Naive thymus-derived CD4-positive, alpha-beta T cell (primary cell): ENCODE data around the gene MRPS35. TPM values are rescaled to one million over a fixed set of nuclear protein-coding genes. Genes with fewer than 3 reads are reported as not detected.
A peak's percentile ranks its signal among the peaks of the same experiment; 100 is the strongest.

Experiments
- ATAC-seq: fragments of 150-1000 bp; cut with Tn5 transposase; 2 replicates; pipeline ENCODE4 v1.10.0; 2021; ENCODE audit warnings: mild to moderate bottlenecking, moderate library complexity
- CTCF ChIA-PET: fragments of 350-600 bp; sonication (Branson Sonifier 250); formaldehyde crosslinking; loops from one replicate; lab custom pipeline; 2021; ENCODE audit warnings: antibody characterized with exemption; lab: Charles Lee
- POLR2A ChIA-PET: fragments of 350-600 bp; sonication (Branson Sonifier 250); formaldehyde crosslinking; loops from one replicate; lab custom pipeline; 2021; ENCODE audit warnings: antibody characterized with exemption, inconsistent platforms; lab: Charles Lee
- DNase-seq, 9 donors: peaks; one replicate each; pipeline versions ENCODE4 v3.0.0 to v3.0.0-alpha.2; 2020 to 2022; ENCODE audit warnings: mixed read lengths in 1 of 9
- H3K27ac ChIP-seq: one replicate; pipeline ENCODE4 v1.7.0; 2013; ENCODE audit warnings: mild to moderate bottlenecking, low read depth, low read length, moderate library complexity
- H3K27me3 ChIP-seq, 2 donors: one replicate each; pipeline ENCODE4 v1.7.0; 2013; ENCODE audit warnings: low read length in 2 of 2, mild to moderate bottlenecking in 2 of 2, moderate library complexity in 2 of 2; ENCODE audit not compliant: control insufficient read depth in 2 of 2, insufficient read depth in 2 of 2
- H3K36me3 ChIP-seq, 3 experiments: 1 replicate in 2 of 3; 2 replicates in 1 of 3; pipeline ENCODE4 v1.7.0; 2013; ENCODE audit warnings: low read length in 3 of 3, mild to moderate bottlenecking in 3 of 3, moderate library complexity in 1 of 3; ENCODE audit not compliant: insufficient read depth in 3 of 3, control insufficient read depth in 2 of 3
- H3K4me1 ChIP-seq, 2 donors: one replicate each; pipeline ENCODE4 v1.7.0; 2013; ENCODE audit warnings: low read length in 2 of 2, mild to moderate bottlenecking in 2 of 2, moderate library complexity in 1 of 2; ENCODE audit not compliant: control insufficient read depth in 2 of 2, insufficient read depth in 2 of 2
- H3K4me3 ChIP-seq: 2 replicates; pipeline ENCODE4 v1.7.0; 2013; ENCODE audit warnings: mild to moderate bottlenecking, low read length
- H3K9me3 ChIP-seq, 3 experiments: 1 replicate in 2 of 3; 2 replicates in 1 of 3; pipeline ENCODE4 v1.7.0; 2013; ENCODE audit warnings: low read length in 3 of 3; ENCODE audit not compliant: control insufficient read depth in 2 of 3
- H3K27ac Mint-ChIP-seq, 9 donors: one replicate each; pipeline ENCODE4 v1.8.0; 2020 to 2022; ENCODE audit warnings: mixed read lengths in 9 of 9, mild to moderate bottlenecking in 8 of 9, moderate library complexity in 5 of 9, inconsistent platforms in 2 of 9
- H3K27me3 Mint-ChIP-seq, 5 donors: one replicate each; pipeline ENCODE4 v1.8.0; 2021 to 2022; ENCODE audit warnings: mixed read lengths in 5 of 5, mild to moderate bottlenecking in 1 of 5
- H3K36me3 Mint-ChIP-seq, 5 donors: one replicate each; pipeline ENCODE4 v1.8.0; 2020 to 2022; ENCODE audit warnings: mixed read lengths in 5 of 5, mild to moderate bottlenecking in 3 of 5, inconsistent platforms in 1 of 5
- H3K4me1 Mint-ChIP-seq, 7 donors: one replicate each; pipeline ENCODE4 v1.8.0; 2020 to 2022; ENCODE audit warnings: mixed read lengths in 7 of 7, mild to moderate bottlenecking in 3 of 7, inconsistent platforms in 1 of 7
- H3K4me3 Mint-ChIP-seq, 10 donors: one replicate each; pipeline ENCODE4 v1.8.0; 2020 to 2022; ENCODE audit warnings: mild to moderate bottlenecking in 10 of 10, mixed read lengths in 10 of 10, moderate library complexity in 6 of 10, inconsistent platforms in 2 of 10
- H3K9me3 Mint-ChIP-seq, 11 donors: one replicate each; pipeline ENCODE4 v1.8.0; 2020 to 2022; ENCODE audit warnings: mixed read lengths in 11 of 11, mild to moderate bottlenecking in 4 of 11, inconsistent platforms in 1 of 11, moderate library complexity in 1 of 11
- intact Hi-C, 2 donors: fragments of 100-400 bp; cut with micrococcal nuclease; formaldehyde crosslinking; loops; one replicate each; pipeline ENCODE4 v1.15.1; 2023
- polyA plus RNA-seq, 2 donors: library from polyadenylated mRNA; unstranded; fragments of 300-500 nt; fragmentation: Illumina TruSeq; gene quantifications; one replicate each; pipeline ENCODE4 v1.2.3, GENCODE V29; 2021
- total RNA-seq, 6 experiments: library from RNA in 5 of 6; stranded (reverse) in 5 of 6; gene quantifications; 1 replicate in 5 of 6; 2 replicates in 1 of 6; pipeline ENCODE4 v1.2.3 and lab custom pipeline; 2021 to 2026

Gene MRPS35
- total and polyA plus RNA-seq, 7 experiments from 2014 or later, result 19.9 to 64.8 (median 23.8) TPM

- ChIA-PET CTCF (no interaction called here), POLR2A (interaction anchor here (3.4 kb wide), 1 partner anchor 17 kb away, joined by 17 read pairs; the partner anchor contains the start of genes KLHL42 and MANSC4)
- no peaks in the 10 kb centered on the region for H3K9me3 ChIP-seq
- no peak for DNase-seq
- Mint-ChIP-seq H3K27me3 (no peaks in the 10 kb centered on the region), H3K4me3 (no peak overlapping the region), H3K27ac (peak overlapping the region in 4 of 9 donors; percentile 16 to 50 (median 30)), H3K9me3 (peaks cover 0 to 1% (median 0%) of the 10 kb centered on the region in 11 donors), H3K36me3 (peaks cover 8 to 41% (median 27%) of the 10 kb centered on the region in 5 donors), H3K4me1 (peaks cover 8 to 41% (median 26%) of the 10 kb centered on the region in 7 donors)
- no peak for ATAC-seq
- no peaks in the 10 kb centered on the region for H3K27me3 ChIP-seq
- H3K4me1 ChIP-seq, result peaks cover 0 to 11% of the 10 kb centered on the region in 2 donors
- intact Hi-C loops, result no loop called here
- H3K4me3 ChIP-seq, result no peak overlapping the region
- H3K27ac ChIP-seq, result no peak overlapping the region
- H3K36me3 ChIP-seq, result peaks cover 0 to 26% (median 5%) of the 10 kb centered on the region in 3 experiments
These were observed 86.8 kb downstream of the MRPS35 start for GRCh38 chr12:27797301-27798025.

- DNase-seq, result peak in 3 of 9 donors; percentile 11 to 22 (median 17)
- Mint-ChIP-seq H3K36me3 (peaks cover 8 to 25% (median 19%) of the 10 kb centered on the region in 5 donors), H3K9me3 (peaks cover 0 to 1% (median 0%) of the 10 kb centered on the region in 11 donors), H3K27ac (peak overlapping the region; percentile 39 to 94 (median 74)), H3K4me1 (peaks cover 9 to 49% (median 24%) of the 10 kb centered on the region in 7 donors), H3K27me3 (peaks cover 0 to 1% (median 0%) of the 10 kb centered on the region in 5 donors), H3K4me3 (peak overlapping the region in 9 of 10 donors; percentile 3 to 63 (median 42))
- CTCF ChIA-PET, result no interaction called here
- Histone ChIP-seq H3K9me3 (no peaks in the 10 kb centered on the region), H3K4me1 (peaks cover 0 to 11% of the 10 kb centered on the region in 2 donors), H3K27ac (no peak overlapping the region), H3K4me3 (no peak overlapping the region), H3K36me3 (peaks cover 0 to 20% (median 0%) of the 10 kb centered on the region in 3 experiments), H3K27me3 (no peaks in the 10 kb centered on the region)
- POLR2A ChIA-PET, result interaction anchor here (0.6 to 3.4 kb wide), 3 partner anchors 20 to 142 kb away, joined by 3 to 17 read pairs (median 5); partner anchors contain the start of genes KLHL42 and MANSC4
- no peak for ATAC-seq
- intact Hi-C loops, result loop anchor here in 1 of 2 donors (1.0 to 5.0 kb wide), 2 partner anchors 21 to 279 kb away; partner anchors contain the start of genes KLHL42, MANSC4 and PPFIBP1
These were observed 90.2 kb downstream of the MRPS35 start for GRCh38 chr12:27800819-27801218.

- Mint-ChIP-seq H3K4me3 (peak overlapping the region in 3 of 10 donors; percentile 46 to 63 (median 53)), H3K4me1 (peaks cover 11 to 57% (median 31%) of the 10 kb centered on the region in 7 donors), H3K27ac (peak overlapping the region in 7 of 9 donors; percentile 60 to 94 (median 74)), H3K36me3 (peaks cover 8 to 22% (median 19%) of the 10 kb centered on the region in 5 donors), H3K27me3 (peaks cover 0 to 5% (median 0%) of the 10 kb centered on the region in 5 donors), H3K9me3 (peaks cover 0 to 1% (median 0%) of the 10 kb centered on the region in 11 donors)
- H3K36me3 ChIP-seq, result peaks cover 0 to 19% (median 0%) of the 10 kb centered on the region in 3 experiments
- intact Hi-C loops, result loop anchor here in 1 of 2 donors (5.0 kb wide), 1 partner anchor 279 kb away; the partner anchor contains the start of gene PPFIBP1
- no peak overlapping the region for H3K4me3 ChIP-seq
- no peaks in the 10 kb centered on the region for H3K27me3 ChIP-seq
- peak overlapping the region; percentile 10 for H3K27ac ChIP-seq
- POLR2A ChIA-PET, result interaction anchor here (0.6 to 1.6 kb wide), 4 partner anchors 10 to 142 kb away, joined by 3 to 6 read pairs (median 4); partner anchors contain the start of genes KLHL42 and MANSC4
- peaks cover 0 to 11% of the 10 kb centered on the region in 2 donors for H3K4me1 ChIP-seq
- no peaks in the 10 kb centered on the region for H3K9me3 ChIP-seq
- DNase-seq, result no peak
- no peak for ATAC-seq
- CTCF ChIA-PET, result interaction anchor here (2.0 kb wide), 1 partner anchor 20 kb away, joined by 9 read pairs; no protein-coding TSS in a partner anchor
These were observed 91.0 kb downstream of the MRPS35 start for GRCh38 chr12:27801630-27802029.

- Mint-ChIP-seq H3K27me3 (peaks cover 0 to 8% (median 0%) of the 10 kb centered on the region in 5 donors), H3K4me3 (no peak overlapping the region), H3K9me3 (no peaks in the 10 kb centered on the region), H3K4me1 (peaks cover 16 to 66% (median 40%) of the 10 kb centered on the region in 7 donors), H3K36me3 (peaks cover 0 to 14% (median 10%) of the 10 kb centered on the region in 5 donors), H3K27ac (peak overlapping the region in 4 of 9 donors; percentile 71 to 94 (median 76))
- Histone ChIP-seq H3K4me3 (no peak overlapping the region), H3K27ac (no peak overlapping the region), H3K9me3 (no peaks in the 10 kb centered on the region), H3K4me1 (peaks cover 0 to 11% of the 10 kb centered on the region in 2 donors), H3K36me3 (peaks cover 0 to 10% (median 0%) of the 10 kb centered on the region in 3 experiments), H3K27me3 (no peaks in the 10 kb centered on the region)
- ChIA-PET CTCF (interaction anchor here (2.0 kb wide), 1 partner anchor 19 kb away, joined by 9 read pairs; no protein-coding TSS in a partner anchor), POLR2A (interaction anchor here (0.8 to 1.6 kb wide), 3 partner anchors 9 to 46 kb away, joined by 3 to 6 read pairs (median 5); partner anchors contain the start of genes KLHL42 and MANSC4)
- no peak for ATAC-seq
- intact Hi-C loops, result loop anchor here in 1 of 2 donors (5.0 kb wide), 1 partner anchor 280 kb away; the partner anchor contains the start of gene PPFIBP1
- DNase-seq, result no peak
These were observed 91.9 kb downstream of the MRPS35 start for GRCh38 chr12:27802511-27802910.

GRCh38 chr12:27802936-27803335, 92.3 kb downstream of the MRPS35 start:
- peak overlapping the region in 6 of 9 donors; percentile 30 to 78 (median 40) for H3K27ac Mint-ChIP-seq
- Histone ChIP-seq H3K4me1 (peaks cover 0 to 11% of the 10 kb centered on the region in 2 donors), H3K4me3 (no peak overlapping the region), H3K27ac (no peak overlapping the region), H3K9me3 (no peaks in the 10 kb centered on the region), H3K27me3 (no peaks in the 10 kb centered on the region), H3K36me3 (peaks cover 0 to 6% (median 0%) of the 10 kb centered on the region in 3 experiments)
- no peak for ATAC-seq
- peaks cover 17 to 70% (median 45%) of the 10 kb centered on the region in 7 donors for H3K4me1 Mint-ChIP-seq
- peaks cover 0 to 11% (median 6%) of the 10 kb centered on the region in 5 donors for H3K36me3 Mint-ChIP-seq
- no peaks in the 10 kb centered on the region for H3K9me3 Mint-ChIP-seq
- POLR2A ChIA-PET, result no interaction called here
- peaks cover 0 to 11% (median 0%) of the 10 kb centered on the region in 5 donors for H3K27me3 Mint-ChIP-seq
- intact Hi-C loops, result loop anchor here in 1 of 2 donors (5.0 kb wide), 1 partner anchor 281 kb away; the partner anchor contains the start of gene PPFIBP1
- H3K4me3 Mint-ChIP-seq, result no peak overlapping the region
- CTCF ChIA-PET, result interaction anchor here (2.0 kb wide), 1 partner anchor 19 kb away, joined by 9 read pairs; no protein-coding TSS in a partner anchor
- DNase-seq, result no peak

- no peak overlapping the region for H3K27ac ChIP-seq
- Mint-ChIP-seq H3K36me3 (peaks cover 0 to 4% (median 0%) of the 10 kb centered on the region in 5 donors), H3K4me1 (peaks cover 15 to 63% (median 41%) of the 10 kb centered on the region in 7 donors), H3K27ac (peak overlapping the region in 2 of 9 donors; percentile 11 to 78), H3K27me3 (peaks cover 0 to 13% (median 0%) of the 10 kb centered on the region in 5 donors), H3K9me3 (no peaks in the 10 kb centered on the region), H3K4me3 (no peak overlapping the region)
- H3K4me3 ChIP-seq, result no peak overlapping the region
- H3K36me3 ChIP-seq, result no peaks in the 10 kb centered on the region
- intact Hi-C loops, result no loop called here
- H3K9me3 ChIP-seq, result no peaks in the 10 kb centered on the region
- DNase-seq (no peak), ATAC-seq (no peak)
- peaks cover 0 to 11% of the 10 kb centered on the region in 2 donors for H3K4me1 ChIP-seq
- POLR2A ChIA-PET, result interaction anchor here (1.0 to 2.1 kb wide), 2 partner anchors 16 to 25 kb away, joined by 4 to 13 read pairs; partner anchors contain the start of genes KLHL42 and MANSC4
- CTCF ChIA-PET, result interaction anchor here (0.6 to 2.0 kb wide), 2 partner anchors 15 to 18 kb away, joined by 5 to 8 read pairs; no protein-coding TSS in a partner anchor
- no peaks in the 10 kb centered on the region for H3K27me3 ChIP-seq
These were observed 94.6 kb downstream of the MRPS35 start for GRCh38 chr12:27805238-27805637.
